ENCODE measurements around the gene LHFPL2.

LHFPL2 gene

GRCh38 chr5:78644741-78645300 is 3.8 kb downstream of the LHFPL2 start:
- Histone ChIP-seq H3K4me3 (replicated peaks; ENCODE audit: insufficient read depth, low read length) (no peak overlapping the region), H3K27me3 (ENCODE audit: insufficient read depth, poor library complexity, severe bottlenecking) (no peaks in the 10 kb centered on the region), H3K27ac (replicated peaks) (no peak overlapping the region)
- DNase-seq (ENCODE audit: low read depth in 1 of 2, low spot score in 1 of 2), result no peak
- TF ChIP-seq CTCF (IDR thresholded peaks at IDR 0.05; ENCODE audit: insufficient read depth, low read length) (no peak), POLR2AphosphoS5 (IDR thresholded peaks at IDR 0.05; ENCODE audit: low read depth) (no peak), GABPA (IDR thresholded peaks at IDR 0.05; ENCODE audit: low read depth) (no peak), SPI1 (IDR thresholded peaks at IDR 0.05; ENCODE audit: borderline replicate concordance, low read depth) (no peak), REST (IDR thresholded peaks at IDR 0.05; ENCODE audit: insufficient replicate concordance, low read depth) (no peak)

- Histone ChIP-seq H3K27me3 (ENCODE audit: insufficient read depth, poor library complexity, severe bottlenecking) (no peaks in the 10 kb centered on the region), H3K27ac (replicated peaks) (no peak overlapping the region), H3K4me3 (replicated peaks; ENCODE audit: insufficient read depth, low read length) (no peak overlapping the region)
- no peak for DNase-seq (ENCODE audit: low read depth in 1 of 2, low spot score in 1 of 2)
- TF ChIP-seq GABPA (IDR thresholded peaks at IDR 0.05; ENCODE audit: low read depth) (no peak), SPI1 (IDR thresholded peaks at IDR 0.05; ENCODE audit: borderline replicate concordance, low read depth) (no peak), CTCF (IDR thresholded peaks at IDR 0.05; ENCODE audit: insufficient read depth, low read length) (no peak), REST (IDR thresholded peaks at IDR 0.05; ENCODE audit: insufficient replicate concordance, low read depth) (no peak), POLR2AphosphoS5 (IDR thresholded peaks at IDR 0.05; ENCODE audit: low read depth) (no peak)
Observed at GRCh38 chr5:78644129-78644528, 4.4 kb downstream of the LHFPL2 start.

GRCh38 chr5:78642701-78643100 is 5.9 kb downstream of the LHFPL2 start:
- no peaks in the 10 kb centered on the region for H3K27me3 ChIP-seq (ENCODE audit: insufficient read depth, poor library complexity, severe bottlenecking)
- TF ChIP-seq REST (IDR thresholded peaks at IDR 0.05; ENCODE audit: insufficient replicate concordance, low read depth), result no peak
- no peak for TF ChIP-seq SPI1 (IDR thresholded peaks at IDR 0.05; ENCODE audit: borderline replicate concordance, low read depth)
- no peak for TF ChIP-seq GABPA (IDR thresholded peaks at IDR 0.05; ENCODE audit: low read depth)
- no peak for TF ChIP-seq CTCF (IDR thresholded peaks at IDR 0.05; ENCODE audit: insufficient read depth, low read length)
- H3K27ac ChIP-seq (replicated peaks), result no peak overlapping the region
- H3K4me3 ChIP-seq (replicated peaks; ENCODE audit: insufficient read depth, low read length), result no peak overlapping the region
- DNase-seq (ENCODE audit: low read depth in 1 of 2, low spot score in 1 of 2), result no peak
